DND-41 (cell line): Measurements from ENCODE around the gene CCDC3.
"Not testable (repeated sequence)": the region's sequence is repeated elsewhere in the genome, so short reads cannot be mapped to it uniquely, and the experiment has no call there.

Experiments
- EZH2 ChIP-seq: IDR thresholded peaks from 3 replicates; pipeline ENCODE4 v1.6.1; 2012; ENCODE audit warnings: borderline replicate concordance, low read depth, mild to moderate bottlenecking, moderate library complexity, low read length, inconsistent platforms; ENCODE audit not compliant: severe bottlenecking
- TF ChIP-seq, protein P1 (sequence below): IDR thresholded peaks from 2 replicates; pipeline ENCODE4 v1.5.1; 2012; ENCODE audit warnings: borderline replicate concordance, low read length, moderate library complexity, mild to moderate bottlenecking; ENCODE audit not compliant: poor library complexity, severe bottlenecking; ENCODE audit errors: extremely low read depth

DNA sequence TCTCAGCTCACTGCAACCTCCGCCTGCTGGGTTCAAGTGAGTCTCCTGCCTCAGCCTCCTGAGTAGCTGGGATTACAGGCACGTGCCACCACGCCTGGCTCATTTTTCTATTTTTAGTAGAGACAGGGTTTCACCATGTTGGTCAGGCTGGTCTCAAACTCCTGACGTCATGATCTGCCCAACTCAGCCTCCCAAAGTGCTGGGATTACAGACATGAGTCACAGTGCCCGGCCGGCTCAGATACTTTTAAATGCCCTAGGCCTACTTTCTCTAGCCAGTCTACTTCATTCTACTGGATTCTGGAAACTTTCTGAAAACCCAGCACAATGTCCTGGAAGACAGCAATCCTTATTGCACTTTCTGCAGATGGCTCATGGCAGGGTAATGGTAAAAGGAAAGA, 136.0 kb downstream of the CCDC3 start:
- TF ChIP-seq, protein P1, sequence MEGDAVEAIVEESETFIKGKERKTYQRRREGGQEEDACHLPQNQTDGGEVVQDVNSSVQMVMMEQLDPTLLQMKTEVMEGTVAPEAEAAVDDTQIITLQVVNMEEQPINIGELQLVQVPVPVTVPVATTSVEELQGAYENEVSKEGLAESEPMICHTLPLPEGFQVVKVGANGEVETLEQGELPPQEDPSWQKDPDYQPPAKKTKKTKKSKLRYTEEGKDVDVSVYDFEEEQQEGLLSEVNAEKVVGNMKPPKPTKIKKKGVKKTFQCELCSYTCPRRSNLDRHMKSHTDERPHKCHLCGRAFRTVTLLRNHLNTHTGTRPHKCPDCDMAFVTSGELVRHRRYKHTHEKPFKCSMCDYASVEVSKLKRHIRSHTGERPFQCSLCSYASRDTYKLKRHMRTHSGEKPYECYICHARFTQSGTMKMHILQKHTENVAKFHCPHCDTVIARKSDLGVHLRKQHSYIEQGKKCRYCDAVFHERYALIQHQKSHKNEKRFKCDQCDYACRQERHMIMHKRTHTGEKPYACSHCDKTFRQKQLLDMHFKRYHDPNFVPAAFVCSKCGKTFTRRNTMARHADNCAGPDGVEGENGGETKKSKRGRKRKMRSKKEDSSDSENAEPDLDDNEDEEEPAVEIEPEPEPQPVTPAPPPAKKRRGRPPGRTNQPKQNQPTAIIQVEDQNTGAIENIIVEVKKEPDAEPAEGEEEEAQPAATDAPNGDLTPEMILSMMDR = not testable (repeated sequence)
- TF ChIP-seq EZH2 = not testable (repeated sequence)
